ENCODE measurements around the gene WFDC12.
"Not testable (repeated sequence)": the region's sequence is repeated elsewhere in the genome, so short reads cannot be mapped to it uniquely, and the experiment has no call there.

The WFDC12 gene

GRCh38 chr20:45124365-45124764 is at the start of gene WFDC12:
Gene WFDC12, minus strand, starts transcription at chr20:45124465. Its CDS starts 18 bp downstream, at chr20:45124447.
- DNase-seq (ENCODE audit: low read depth) = no peak

GRCh38 chr20:45173522-45173921 is 49.3 kb upstream of the WFDC12 start:
- no peak for DNase-seq (ENCODE audit: low read depth)

GRCh38 chr20:45164906-45165305 is 40.6 kb upstream of the WFDC12 start:
- DNase-seq (ENCODE audit: low read depth) = no peak

GRCh38 chr20:45163083-45163803 is 39.0 kb upstream of the WFDC12 start:
- no peak for DNase-seq (ENCODE audit: low read depth)

GRCh38 chr20:45157962-45158361 is 33.7 kb upstream of the WFDC12 start:
- peak; percentile 58 for DNase-seq (ENCODE audit: low read depth)

GRCh38 chr20:45156713-45157112 is 32.4 kb upstream of the WFDC12 start:
- DNase-seq (ENCODE audit: low read depth) = no peak

GRCh38 chr20:45154794-45155193 is 30.5 kb upstream of the WFDC12 start:
- not testable (repeated sequence) for DNase-seq (ENCODE audit: low read depth)

GRCh38 chr20:45154183-45154582 is 29.9 kb upstream of the WFDC12 start:
- peak; percentile 27 for DNase-seq (ENCODE audit: low read depth)

GRCh38 chr20:45153752-45154151 is 29.5 kb upstream of the WFDC12 start:
- no peak for DNase-seq (ENCODE audit: low read depth)

- no peak for DNase-seq (ENCODE audit: low read depth)
Measured at GRCh38 chr20:45153147-45153546, 28.9 kb upstream of the WFDC12 start.

GRCh38 chr20:45152405-45152804 is 28.1 kb upstream of the WFDC12 start:
- no peak for DNase-seq (ENCODE audit: low read depth)

- DNase-seq (ENCODE audit: low read depth) = no peak
Measured at GRCh38 chr20:45149062-45149461, 24.8 kb upstream of the WFDC12 start.

- no peak for DNase-seq (ENCODE audit: low read depth)
Measured at GRCh38 chr20:45140836-45141235, 16.6 kb upstream of the WFDC12 start.

- DNase-seq (ENCODE audit: low read depth) = not testable (repeated sequence)
Measured at GRCh38 chr20:45139733-45140375, 15.6 kb upstream of the WFDC12 start.

- peak; percentile 58 for DNase-seq (ENCODE audit: low read depth)
Measured at GRCh38 chr20:45138561-45139300, 14.5 kb upstream of the WFDC12 start.

GRCh38 chr20:45136911-45137310 is 12.6 kb upstream of the WFDC12 start:
- DNase-seq (ENCODE audit: low read depth) = no peak

GRCh38 chr20:45128099-45128498 is 3.8 kb upstream of the WFDC12 start:
- DNase-seq (ENCODE audit: low read depth) = peak; percentile 38

GRCh38 chr20:45121388-45121787 is 2.9 kb downstream of the WFDC12 start:
- DNase-seq (ENCODE audit: low read depth) = no peak

GRCh38 chr20:45119556-45120266 is 4.6 kb downstream of the WFDC12 start:
- DNase-seq (ENCODE audit: low read depth) = no peak

- peak; percentile 42 for DNase-seq (ENCODE audit: low read depth)
Measured at GRCh38 chr20:45118028-45118427, 6.2 kb downstream of the WFDC12 start.

- DNase-seq (ENCODE audit: low read depth) = no peak
Measured at GRCh38 chr20:45117581-45117980, 6.7 kb downstream of the WFDC12 start.

GRCh38 chr20:45115829-45116228 is 8.4 kb downstream of the WFDC12 start:
- no peak for DNase-seq (ENCODE audit: low read depth)

Measured in ELR (cell line).